ENCODE data around the gene CNOT8.

DNA sequence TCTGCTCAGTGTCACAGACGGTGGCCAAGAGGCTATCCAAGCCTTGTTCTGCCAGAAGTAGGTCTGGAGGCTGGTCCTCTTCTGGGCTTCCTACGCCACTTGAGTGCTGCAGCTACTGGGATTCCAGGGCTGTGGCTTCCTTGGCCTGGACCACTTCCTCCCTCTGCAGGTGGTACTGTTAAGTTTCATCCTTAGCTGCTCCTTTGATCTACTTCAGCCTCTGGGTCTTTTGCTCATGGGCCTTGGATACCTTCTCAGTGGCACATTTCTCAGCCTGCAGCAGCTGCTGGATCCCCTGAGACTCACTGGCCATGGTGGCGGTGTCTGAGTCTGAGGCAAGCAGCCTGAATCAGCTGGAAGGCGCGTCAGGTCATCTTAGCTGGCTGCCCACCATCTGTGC lies 10.3 kb downstream of the CNOT8 start:
- no peak for TF ChIP-seq GATA3 (IDR thresholded peaks at IDR 0.05; ENCODE audit: low read depth, low read length)
- no peak for TF ChIP-seq GATA2 (IDR thresholded peaks at IDR 0.05; ENCODE audit: low read depth, low read length)

Data from SH-SY5Y (cell line).